MCF 10A (cell line): ENCODE measurements around the gene BRD1. TPM values are rescaled to one million over a fixed set of nuclear protein-coding genes. Genes with fewer than 3 reads are reported as not detected.

Experiments
- BruUV-seq: library from RNA; stranded (reverse); fragments of 400-500 nt; replicated peaks from 2 replicates; lab custom pipeline; 2021; lab: Mats Ljungman, UMichigan
- CTCF ChIA-PET: fragments of 300-600 bp; sonication (Branson Sonifier 250); formaldehyde crosslinking; extraction: SDS; loops from one replicate; lab custom pipeline; 2021; ENCODE audit warnings: antibody characterized with exemption, inconsistent platforms; lab: Yijun Ruan, JAX
- POLR2A ChIA-PET: fragments of 300-600, 350-650 bp; sonication (Branson Sonifier 250); formaldehyde crosslinking; extraction: SDS; loops from one replicate; lab custom pipeline; 2020; ENCODE audit warnings: antibody characterized with exemption, inconsistent platforms; lab: Yijun Ruan, JAX
- DNase-seq: peaks from one replicate; pipeline ENCODE4 v3.0.0-alpha.2; 2018; ENCODE audit not compliant: unreplicated experiment
- H3K27ac Mint-ChIP-seq: one replicate; pipeline ENCODE4 v1.8.0; 2022; ENCODE audit warnings: mild to moderate bottlenecking, low read depth, mixed read lengths; ENCODE audit not compliant: unreplicated experiment
- H3K27me3 Mint-ChIP-seq: one replicate; pipeline ENCODE4 v1.8.0; 2022; ENCODE audit warnings: mixed read lengths; ENCODE audit not compliant: insufficient read depth, unreplicated experiment
- H3K36me3 Mint-ChIP-seq: one replicate; pipeline ENCODE4 v1.8.0; 2022; ENCODE audit warnings: mild to moderate bottlenecking, moderate library complexity, mixed read lengths; ENCODE audit not compliant: insufficient read depth, unreplicated experiment
- H3K4me1 Mint-ChIP-seq: one replicate; pipeline ENCODE4 v1.8.0; 2022; ENCODE audit warnings: mixed read lengths; ENCODE audit not compliant: insufficient read depth, unreplicated experiment
- H3K4me3 Mint-ChIP-seq: one replicate; pipeline ENCODE4 v1.8.0; 2022; ENCODE audit warnings: mild to moderate bottlenecking, moderate library complexity, mixed read lengths; ENCODE audit not compliant: unreplicated experiment
- H3K9me3 Mint-ChIP-seq: one replicate; pipeline ENCODE4 v1.8.0; 2022; ENCODE audit warnings: mixed read lengths; ENCODE audit not compliant: unreplicated experiment
- CTCF ChIP-seq: fragments of 200-600 bp; IDR thresholded peaks from one replicate; pipeline ENCODE4 v1.8.0; 2022; ENCODE audit warnings: antibody characterized with exemption, mild to moderate bottlenecking; ENCODE audit not compliant: unreplicated experiment
- intact Hi-C: fragments of 100-400 bp; cut with micrococcal nuclease; formaldehyde crosslinking; loops from 2 replicates; pipeline ENCODE4 v1.14.1; 2022
- total RNA-seq: library from RNA; stranded (reverse); gene quantifications from 2 replicates; pipeline ENCODE4 v1.2.3, GENCODE V29; 2022

BRD1 gene
- total RNA-seq, 1 experiment from 2014 or later = 48.1 TPM

GRCh38 chr22:49726022-49726681 is 101.5 kb downstream of the BRD1 start:
- no peak overlapping the region for H3K27ac Mint-ChIP-seq
- H3K9me3 Mint-ChIP-seq = peaks cover 24% of the 10 kb centered on the region
- CTCF ChIA-PET = interaction anchor here (1.1 kb wide), 1 partner anchor 15 kb away, joined by 3 read pairs; no protein-coding TSS in a partner anchor
- H3K36me3 Mint-ChIP-seq = no peaks in the 10 kb centered on the region
- POLR2A ChIA-PET = no interaction called here
- BruUV-seq = no TSS peak
- no peak for TF ChIP-seq CTCF
- intact Hi-C loops = no loop called here
- no peak for DNase-seq
- H3K4me1 Mint-ChIP-seq = no peaks in the 10 kb centered on the region
- no peak overlapping the region for H3K4me3 Mint-ChIP-seq
- H3K27me3 Mint-ChIP-seq = no peaks in the 10 kb centered on the region

- no peak for TF ChIP-seq CTCF
- CTCF ChIA-PET = interaction anchor here (1.1 kb wide), 1 partner anchor 16 kb away, joined by 3 read pairs; no protein-coding TSS in a partner anchor
- peaks cover 21% of the 10 kb centered on the region for H3K9me3 Mint-ChIP-seq
These were observed 102.2 kb downstream of the BRD1 start for GRCh38 chr22:49725516-49725915.

GRCh38 chr22:49724893-49725489 is 102.7 kb downstream of the BRD1 start:
- Mint-ChIP-seq H3K36me3 (no peaks in the 10 kb centered on the region), H3K27me3 (no peaks in the 10 kb centered on the region), H3K4me1 (no peaks in the 10 kb centered on the region), H3K27ac (no peak overlapping the region), H3K9me3 (peaks cover 17% of the 10 kb centered on the region), H3K4me3 (no peak overlapping the region)
- no peak for DNase-seq
- CTCF ChIA-PET = no interaction called here
- BruUV-seq = no TSS peak
- TF ChIP-seq CTCF = no peak
- POLR2A ChIA-PET = no interaction called here
- intact Hi-C loops = no loop called here

More at GRCh38 chr22:49725516-49725915, 102.2 kb downstream of the BRD1 start:
- H3K36me3 Mint-ChIP-seq = no peaks in the 10 kb centered on the region
- no peak overlapping the region for H3K27ac Mint-ChIP-seq
- H3K27me3 Mint-ChIP-seq = no peaks in the 10 kb centered on the region
- POLR2A ChIA-PET = no interaction called here
- no peaks in the 10 kb centered on the region for H3K4me1 Mint-ChIP-seq
- BruUV-seq = no TSS peak
- H3K4me3 Mint-ChIP-seq = no peak overlapping the region
- intact Hi-C loops = no loop called here
- DNase-seq = no peak

GRCh38 chr22:49724030-49724892 is 103.4 kb downstream of the BRD1 start:
- intact Hi-C loops = no loop called here

More at GRCh38 chr22:49724030-49724892, 103.4 kb downstream of the BRD1 start:
- Mint-ChIP-seq H3K4me1 (no peaks in the 10 kb centered on the region), H3K36me3 (no peaks in the 10 kb centered on the region), H3K27ac (no peak overlapping the region), H3K27me3 (no peaks in the 10 kb centered on the region), H3K4me3 (no peak overlapping the region), H3K9me3 (peaks cover 24% of the 10 kb centered on the region)
- CTCF ChIA-PET = no interaction called here
- TF ChIP-seq CTCF = no peak
- DNase-seq = no peak
- POLR2A ChIA-PET = no interaction called here
- no TSS peak for BruUV-seq
